KMS-11 (cell line): ENCODE results near the gene GRID1.

Experiments used
- H2AFZ ChIP-seq: fragments of 200-600 bp; sonication (generic); 2 replicates; pipeline ENCODE4 v1.6.1; 2016; ENCODE audit warnings: antibody characterized with exemption, mixed run types, low read depth
- H3K27ac ChIP-seq: fragments of 200-600 bp; sonication (generic); 2 replicates; pipeline ENCODE4 v1.6.1; 2016; ENCODE audit warnings: mild to moderate bottlenecking, mixed run types
- H3K27me3 ChIP-seq: fragments of 200-600 bp; sonication (generic); 2 replicates; pipeline ENCODE4 v1.6.1; 2017; ENCODE audit warnings: mild to moderate bottlenecking, low read depth, mixed run types, moderate library complexity; ENCODE audit not compliant: insufficient read depth
- H3K36me3 ChIP-seq: fragments of 200-600 bp; sonication (generic); 2 replicates; pipeline ENCODE4 v1.6.1; 2017; ENCODE audit warnings: mild to moderate bottlenecking, mixed run types; ENCODE audit not compliant: insufficient read depth
- H3K4me1 ChIP-seq: fragments of 200-600 bp; sonication (generic); 2 replicates; pipeline ENCODE4 v1.6.1; 2016; ENCODE audit warnings: mild to moderate bottlenecking, low read depth, mixed run types; ENCODE audit not compliant: poor library complexity, severe bottlenecking
- H3K4me2 ChIP-seq: fragments of 200-600 bp; sonication (generic); 2 replicates; pipeline ENCODE4 v1.7.0; 2016; ENCODE audit warnings: mild to moderate bottlenecking, mixed run types
- H3K4me3 ChIP-seq: fragments of 200-600 bp; sonication (generic); IDR thresholded peaks from 2 replicates; pipeline ENCODE4 v1.6.1; 2017; ENCODE audit warnings: low read depth, low read length, mixed read lengths; ENCODE audit not compliant: insufficient read depth
- H3K79me2 ChIP-seq: fragments of 200-600 bp; sonication (generic); 2 replicates; pipeline ENCODE4 v1.6.1; 2016; ENCODE audit warnings: low read depth, mixed run types; ENCODE audit not compliant: insufficient read depth
- H3K9ac ChIP-seq: fragments of 200-600 bp; sonication (generic); 2 replicates; pipeline ENCODE4 v1.6.1; 2016; ENCODE audit warnings: mild to moderate bottlenecking, mixed run types
- H4K20me1 ChIP-seq: fragments of 200-600 bp; sonication (generic); 2 replicates; pipeline ENCODE4 v1.6.1; 2016; ENCODE audit warnings: mild to moderate bottlenecking, mixed run types; ENCODE audit not compliant: insufficient read depth
- TF ChIP-seq, protein P1 (sequence below): fragments of 200-600 bp; sonication (generic); conservative IDR thresholded peaks from 2 replicates; pipeline ENCODE4 v1.6.1; 2017; ENCODE audit warnings: low read depth, mild to moderate bottlenecking, antibody characterized with exemption, low read length, moderate library complexity, mixed read lengths

Gene GRID1

DNA sequence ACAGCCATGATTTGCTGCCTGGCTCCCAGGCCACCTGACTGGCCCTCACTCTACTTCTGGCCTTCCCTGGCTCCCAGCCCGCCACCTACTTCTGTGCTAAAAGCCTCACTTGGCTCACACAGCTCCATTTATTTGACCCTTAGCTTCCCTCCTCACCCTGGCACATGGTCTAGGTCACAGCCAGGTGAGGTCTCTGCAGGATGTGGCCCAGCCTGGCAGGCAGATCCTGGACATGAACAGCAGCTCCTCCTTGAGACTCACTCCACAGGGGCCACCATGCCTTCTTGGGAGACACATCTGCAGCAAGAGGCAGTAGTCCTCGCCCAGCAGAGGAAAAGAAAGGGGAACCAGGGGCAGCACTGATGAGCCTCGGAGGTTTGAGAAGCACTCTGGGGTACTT, 64.6 kb downstream of the GRID1 start:
- no peaks in the 10 kb centered on the region for H4K20me1 ChIP-seq
- H3K4me3 ChIP-seq = no peak overlapping the region
- H3K4me1 ChIP-seq = no peaks in the 10 kb centered on the region
- no peaks in the 10 kb centered on the region for H3K79me2 ChIP-seq
- H3K27ac ChIP-seq = no peak overlapping the region
- H3K36me3 ChIP-seq = no peaks in the 10 kb centered on the region
- no peak overlapping the region for H2AFZ ChIP-seq
- no peaks in the 10 kb centered on the region for H3K27me3 ChIP-seq
- TF ChIP-seq, protein P1, sequence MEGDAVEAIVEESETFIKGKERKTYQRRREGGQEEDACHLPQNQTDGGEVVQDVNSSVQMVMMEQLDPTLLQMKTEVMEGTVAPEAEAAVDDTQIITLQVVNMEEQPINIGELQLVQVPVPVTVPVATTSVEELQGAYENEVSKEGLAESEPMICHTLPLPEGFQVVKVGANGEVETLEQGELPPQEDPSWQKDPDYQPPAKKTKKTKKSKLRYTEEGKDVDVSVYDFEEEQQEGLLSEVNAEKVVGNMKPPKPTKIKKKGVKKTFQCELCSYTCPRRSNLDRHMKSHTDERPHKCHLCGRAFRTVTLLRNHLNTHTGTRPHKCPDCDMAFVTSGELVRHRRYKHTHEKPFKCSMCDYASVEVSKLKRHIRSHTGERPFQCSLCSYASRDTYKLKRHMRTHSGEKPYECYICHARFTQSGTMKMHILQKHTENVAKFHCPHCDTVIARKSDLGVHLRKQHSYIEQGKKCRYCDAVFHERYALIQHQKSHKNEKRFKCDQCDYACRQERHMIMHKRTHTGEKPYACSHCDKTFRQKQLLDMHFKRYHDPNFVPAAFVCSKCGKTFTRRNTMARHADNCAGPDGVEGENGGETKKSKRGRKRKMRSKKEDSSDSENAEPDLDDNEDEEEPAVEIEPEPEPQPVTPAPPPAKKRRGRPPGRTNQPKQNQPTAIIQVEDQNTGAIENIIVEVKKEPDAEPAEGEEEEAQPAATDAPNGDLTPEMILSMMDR = no peak
- no peak overlapping the region for H3K4me2 ChIP-seq
- no peak overlapping the region for H3K9ac ChIP-seq

DNA sequence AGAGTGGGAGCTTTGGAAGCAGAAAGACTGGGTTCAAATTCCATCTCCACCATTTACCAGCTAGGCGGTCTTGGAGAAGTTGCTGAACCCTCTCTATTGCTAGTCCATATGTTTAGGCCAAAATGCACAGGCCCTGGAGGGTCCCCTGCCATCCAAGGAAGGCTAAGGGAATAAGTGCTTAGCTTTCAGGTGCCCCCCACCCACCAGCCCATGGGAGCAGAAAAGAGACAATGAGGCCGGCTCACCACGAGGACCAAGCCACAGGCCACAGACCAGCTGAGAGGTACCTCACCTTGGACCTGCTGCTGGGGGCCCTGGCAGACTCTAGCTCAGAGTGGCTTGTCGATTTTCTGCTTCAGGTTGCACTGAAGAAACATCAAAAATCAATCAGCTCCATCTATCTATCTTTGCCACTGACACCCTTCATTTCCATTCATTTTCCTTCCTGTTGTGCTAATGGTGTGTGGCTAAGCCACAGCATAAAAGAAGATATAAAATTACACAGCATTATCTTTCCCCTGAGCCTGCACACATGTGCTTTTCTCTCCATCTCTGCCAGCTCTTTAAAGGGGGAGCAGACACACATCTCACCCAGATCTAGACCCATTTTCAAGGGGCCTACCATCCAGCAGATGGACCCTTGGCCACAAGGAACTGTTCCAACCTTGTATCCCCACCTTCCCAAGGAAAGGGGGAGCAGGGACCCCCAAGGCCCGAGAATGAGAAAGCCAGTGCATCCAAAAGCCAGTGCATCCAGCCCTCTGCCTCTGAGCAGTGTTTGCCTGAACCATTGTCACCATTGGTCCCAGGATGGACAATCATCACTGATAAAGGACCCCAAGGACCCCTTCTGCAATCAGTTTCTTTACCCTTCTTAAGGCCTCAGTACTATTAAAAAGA, 65.4 kb downstream of the GRID1 start:
- no peak overlapping the region for H2AFZ ChIP-seq
- H3K9ac ChIP-seq = no peak overlapping the region
- H3K4me3 ChIP-seq = no peak overlapping the region
- no peaks in the 10 kb centered on the region for H3K79me2 ChIP-seq
- H4K20me1 ChIP-seq = no peaks in the 10 kb centered on the region
- H3K27me3 ChIP-seq = no peaks in the 10 kb centered on the region
- TF ChIP-seq, protein P1 = no peak
- no peak overlapping the region for H3K27ac ChIP-seq
- H3K36me3 ChIP-seq = no peaks in the 10 kb centered on the region
- no peak overlapping the region for H3K4me2 ChIP-seq
- no peaks in the 10 kb centered on the region for H3K4me1 ChIP-seq

DNA sequence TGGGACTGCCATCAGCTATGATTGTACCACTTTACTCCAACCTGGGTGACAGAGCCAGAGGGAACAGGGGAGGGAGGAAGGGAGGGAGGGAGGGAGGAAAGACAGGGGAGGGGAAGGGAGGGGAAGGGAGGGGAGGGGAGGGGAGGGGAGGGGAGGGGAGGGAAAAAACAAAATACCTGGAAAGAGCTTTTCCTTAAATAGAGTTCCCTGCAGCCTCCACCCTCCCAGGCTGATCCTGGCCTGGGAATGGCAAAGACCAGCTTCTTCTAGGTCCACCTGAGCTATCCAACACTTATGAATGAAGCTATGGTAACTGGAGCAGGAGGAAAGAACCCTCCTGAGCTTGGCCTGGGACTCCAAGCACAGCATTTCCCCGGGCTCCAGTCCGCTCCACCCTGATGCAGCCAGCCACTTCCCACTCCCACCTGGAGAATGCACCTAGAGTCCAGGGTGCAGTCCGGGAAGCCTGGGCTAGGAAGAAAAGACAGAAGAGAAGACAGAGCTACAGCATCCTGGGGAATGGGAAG, 66.1 kb downstream of the GRID1 start:
- TF ChIP-seq, protein P1 = no peak
- no peak overlapping the region for H2AFZ ChIP-seq
- H3K9ac ChIP-seq = no peak overlapping the region
- H3K4me1 ChIP-seq = no peaks in the 10 kb centered on the region
- H4K20me1 ChIP-seq = no peaks in the 10 kb centered on the region
- H3K27ac ChIP-seq = no peak overlapping the region
- H3K27me3 ChIP-seq = no peaks in the 10 kb centered on the region
- H3K4me3 ChIP-seq = no peak overlapping the region
- H3K36me3 ChIP-seq = no peaks in the 10 kb centered on the region
- H3K79me2 ChIP-seq = no peaks in the 10 kb centered on the region
- H3K4me2 ChIP-seq = no peak overlapping the region

DNA sequence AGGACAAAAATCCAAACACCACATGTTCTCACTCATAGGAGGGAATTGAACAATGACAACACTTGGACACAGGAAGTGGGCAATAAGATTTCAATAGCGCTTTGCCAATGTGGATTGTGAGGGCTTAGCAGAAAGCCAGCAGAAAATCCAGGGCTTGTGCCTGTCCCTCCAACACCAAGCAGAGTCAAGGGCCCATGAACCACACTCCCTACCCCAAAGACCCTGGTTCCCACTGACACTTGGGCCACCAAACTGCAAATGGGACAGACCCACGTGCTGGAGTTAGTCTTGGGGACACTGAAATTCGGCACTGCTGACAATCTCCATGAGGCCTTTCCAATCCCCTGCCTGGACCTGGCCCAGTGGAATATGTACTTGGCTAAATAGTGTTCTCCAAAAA, 67.0 kb downstream of the GRID1 start:
- no peaks in the 10 kb centered on the region for H3K36me3 ChIP-seq
- H3K4me1 ChIP-seq = no peaks in the 10 kb centered on the region
- no peaks in the 10 kb centered on the region for H4K20me1 ChIP-seq
- H3K9ac ChIP-seq = no peak overlapping the region
- H3K4me2 ChIP-seq = no peak overlapping the region
- H3K27me3 ChIP-seq = no peaks in the 10 kb centered on the region
- H3K4me3 ChIP-seq = no peak overlapping the region
- TF ChIP-seq, protein P1 = no peak
- H3K79me2 ChIP-seq = no peaks in the 10 kb centered on the region
- H2AFZ ChIP-seq = no peak overlapping the region
- H3K27ac ChIP-seq = no peak overlapping the region
